HepG2 (cell line): Measurements from ENCODE around the gene TVP23A. TPM values are rescaled to one million over a fixed set of nuclear protein-coding genes. Genes with fewer than 3 reads are reported as not detected.

Experiments
- CEBPG ChIP-seq: IDR thresholded peaks from 2 replicates; pipeline ENCODE4 v1.6.1; 2016
- DPF2 ChIP-seq: sonication (generic); formaldehyde crosslinking; IDR thresholded peaks from 2 replicates; pipeline ENCODE4 v1.4.0; 2020; ENCODE audit warnings: mild to moderate bottlenecking, low read depth, missing genetic modification reagents, borderline replicate concordance
- FOXO1 ChIP-seq: sonication (generic); formaldehyde crosslinking; IDR thresholded peaks from 2 replicates; pipeline ENCODE4 v1.4.0; 2020; ENCODE audit warnings: missing genetic modification reagents
- IKZF4 ChIP-seq: sonication (generic); formaldehyde crosslinking; IDR thresholded peaks from 2 replicates; pipeline ENCODE4 v1.5.1; 2020; ENCODE audit warnings: borderline replicate concordance, mild to moderate bottlenecking, low read depth, missing genetic modification reagents; ENCODE audit errors: not compliant biosample characterization
- IRF2 ChIP-seq: IDR thresholded peaks from 2 replicates; pipeline ENCODE4 v1.6.1; 2018; ENCODE audit warnings: missing genetic modification reagents, missing compliant biosample characterization
- JUNB ChIP-seq: sonication (generic); formaldehyde crosslinking; IDR thresholded peaks from 2 replicates; pipeline ENCODE4 v1.8.0; 2022; ENCODE audit warnings: missing genetic modification reagents, mild to moderate bottlenecking, borderline replicate concordance
- KAT7 ChIP-seq: IDR thresholded peaks from 2 replicates; pipeline ENCODE4 v1.6.1; 2018; ENCODE audit warnings: borderline replicate concordance, missing compliant biosample characterization
- MAZ ChIP-seq, 2 experiments: sonication (generic) in 1 of 2; formaldehyde crosslinking in 1 of 2; IDR thresholded peaks; 2 replicates each; pipeline versions ENCODE4 v1.5.0 to v1.6.1; 2012 to 2020; ENCODE audit warnings: low read depth in 2 of 2, mild to moderate bottlenecking in 2 of 2, borderline replicate concordance in 1 of 2, improper control_type of control experiment in 1 of 2, low read length in 1 of 2, missing genetic modification reagents in 1 of 2, moderate library complexity in 1 of 2
- MIXL1 ChIP-seq: IDR thresholded peaks from 2 replicates; pipeline ENCODE4 v1.6.1; 2016
- POLR2AphosphoS5 ChIP-seq: IDR thresholded peaks from 2 replicates; pipeline ENCODE4 v1.6.1; 2012; ENCODE audit warnings: low read depth, low read length
- SALL2 ChIP-seq: sonication (generic); formaldehyde crosslinking; IDR thresholded peaks from 2 replicates; pipeline ENCODE4 v1.8.1; 2023; ENCODE audit warnings: mild to moderate bottlenecking, missing genetic modification reagents, inconsistent platforms
- SIX1 ChIP-seq: sonication (generic); formaldehyde crosslinking; IDR thresholded peaks from 2 replicates; pipeline ENCODE4 v1.4.0; 2020; ENCODE audit warnings: missing genetic modification reagents, borderline replicate concordance
- TBX2 ChIP-seq: sonication (generic); formaldehyde crosslinking; IDR thresholded peaks from 2 replicates; pipeline ENCODE4 v1.5.0; 2020; ENCODE audit warnings: missing genetic modification reagents, mild to moderate bottlenecking, borderline replicate concordance
- TCF12 ChIP-seq, 2 experiments: fragments of 450-650 bp in 1 of 2; sonication (generic) in 1 of 2; formaldehyde crosslinking in 1 of 2; IDR thresholded peaks; 2 replicates each; pipeline versions ENCODE4 v1.6.1 to v1.8.0; 2017 to 2022; ENCODE audit warnings: antibody characterized with exemption in 1 of 2, mild to moderate bottlenecking in 1 of 2, missing genetic modification reagents in 1 of 2, moderate library complexity in 1 of 2
- TEAD3 ChIP-seq: optimal IDR thresholded peaks from 2 replicates; pipeline ENCODE3; 2016; ENCODE audit warnings: borderline replicate concordance
- ZBTB8A ChIP-seq: sonication (generic); formaldehyde crosslinking; IDR thresholded peaks from 2 replicates; pipeline ENCODE4 v1.4.0; 2020; ENCODE audit warnings: mild to moderate bottlenecking, low read depth, missing genetic modification reagents, borderline replicate concordance
- ZFP62 ChIP-seq: sonication (generic); formaldehyde crosslinking; IDR thresholded peaks from 2 replicates; pipeline ENCODE4 v1.4.0; 2020; ENCODE audit warnings: missing genetic modification reagents
- ZNF20 ChIP-seq: sonication (generic); formaldehyde crosslinking; IDR thresholded peaks from 2 replicates; pipeline ENCODE4 v1.4.0; 2020; ENCODE audit warnings: mild to moderate bottlenecking, moderate library complexity, missing genetic modification reagents
- ZNF354B ChIP-seq: sonication (generic); formaldehyde crosslinking; IDR thresholded peaks from 2 replicates; pipeline ENCODE4 v1.8.0; 2022; ENCODE audit warnings: mild to moderate bottlenecking, missing genetic modification reagents
- ZNF605 ChIP-seq: sonication (generic); formaldehyde crosslinking; IDR thresholded peaks from 2 replicates; pipeline ENCODE4 v1.8.0; 2022; ENCODE audit warnings: mild to moderate bottlenecking, missing genetic modification reagents
- polyA plus RNA-seq, 8 experiments: library from polyadenylated mRNA; depleted of rRNA in 3 of 8; stranded (reverse) in 7 of 8; unstranded in 1 of 8; fragments of >200 nt; fragmentation: Illumina TruSeq in 4 of 8; extraction: Trizol in 4 of 8; gene quantifications; 2 replicates each; pipeline versions ENCODE4 v1.2.1 to v1.2.3, GENCODE V29; 2011 to 2016; ENCODE audit warnings: low read depth in 4 of 8, missing spikeins in 1 of 8, mixed read lengths in 1 of 8; ENCODE audit not compliant: insufficient read depth in 1 of 8
- total RNA-seq, 5 experiments: library from RNA; depleted of rRNA; stranded (reverse); fragments of >200 nt; fragmentation: Illumina TruSeq; extraction: Trizol; gene quantifications; 2 replicates each; pipeline ENCODE4 v1.2.3, GENCODE V29; 2016; ENCODE audit warnings: low read depth in 1 of 5
- TF ChIP-seq, protein P1 (sequence below): IDR thresholded peaks from 2 replicates; pipeline ENCODE4 v1.6.1; 2016; ENCODE audit warnings: low read depth, missing genetic modification reagents, missing compliant biosample characterization

TVP23A gene
- total and polyA plus RNA-seq, 2 of the 13 experiments (the other 11 are each of a cell fraction or from before 2014, with no cell fraction given) = not detected

DNA sequence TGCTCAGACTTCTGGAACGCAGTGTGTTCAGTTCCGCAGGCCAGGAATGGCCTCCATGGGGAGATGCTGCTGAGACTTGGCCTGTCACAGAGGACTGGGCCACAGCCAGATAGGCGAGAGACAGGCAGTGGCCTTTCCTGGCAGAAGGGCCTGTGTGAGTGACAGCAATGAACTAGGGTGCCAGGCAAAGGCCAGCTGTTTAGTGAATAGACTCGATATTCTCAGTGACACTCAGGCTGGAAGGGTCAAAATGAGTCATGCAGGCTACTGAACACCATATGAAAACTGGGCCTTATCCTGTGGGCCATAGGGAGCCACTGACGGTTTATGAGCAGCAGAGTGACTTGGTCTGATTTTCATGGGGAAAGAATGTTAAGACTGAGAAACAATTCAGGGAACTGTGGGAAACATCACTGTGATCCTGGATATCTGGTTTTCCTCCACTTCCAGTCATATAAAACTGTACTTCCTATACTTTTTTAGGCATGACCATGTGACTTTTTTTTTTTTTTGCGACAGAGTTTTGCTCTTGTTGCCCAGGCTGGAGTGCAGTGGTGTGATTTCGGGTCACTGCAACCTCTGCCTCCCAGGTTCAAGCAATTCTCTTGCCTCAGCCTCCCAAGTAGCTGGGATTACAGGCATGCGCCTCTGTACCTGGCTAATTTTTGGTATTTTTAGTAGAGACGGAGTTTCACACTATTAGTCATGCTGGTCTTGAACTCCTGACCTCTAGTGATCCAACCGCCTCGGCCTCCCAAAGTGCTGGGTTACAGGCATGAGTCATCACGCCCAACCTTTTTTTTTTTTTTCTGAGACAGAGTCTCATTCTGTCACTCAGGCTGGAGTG lies 80.1 kb downstream of the TVP23A start (continued):
- TF ChIP-seq SALL2 = 0 out of 2 replicates have a peak, but pooled peaks have one; percentile 27
- TF ChIP-seq TCF12 (IDR thresholded peaks at IDR 0.05) = no peak
- TF ChIP-seq TCF12 (CRISPR knock-in tag; IDR thresholded peaks at IDR 0.05) = 0 out of 2 replicates have a peak, but pooled peaks have one; percentile 84
- TF ChIP-seq DPF2 (CRISPR knock-in tag) = no peak
- TF ChIP-seq ZFP62 (CRISPR knock-in tag) = no peak
- TF ChIP-seq MAZ (IDR thresholded peaks at IDR 0.05; ENCODE audit: borderline replicate concordance, low read depth, low read length) = no peak
- TF ChIP-seq MAZ (CRISPR knock-in tag; IDR thresholded peaks at IDR 0.05; ENCODE audit: low read depth) = no peak
- no peak for TF ChIP-seq ZNF20 (CRISPR knock-in tag)
- 0 out of 2 replicates have a peak, but pooled peaks have one; percentile 17 for TF ChIP-seq FOXO1 (CRISPR knock-in tag)
- TF ChIP-seq POLR2AphosphoS5 = no peak
- peak; percentile 41; the same call in 1 of the 2 replicates for TF ChIP-seq KAT7
- 0 out of 2 replicates have a peak, but pooled peaks have one; percentile 17 for TF ChIP-seq IRF2 (CRISPR knock-in tag)
- TF ChIP-seq MIXL1 (CRISPR knock-in tag) = 0 out of 2 replicates have a peak, but pooled peaks have one; percentile 33
- peak; percentile 32; the same call in 1 of the 2 replicates for TF ChIP-seq ZNF605 (CRISPR knock-in tag)
- TF ChIP-seq JUNB = peak; percentile 98
- peak; percentile 92; the same call in 1 of the 2 replicates for TF ChIP-seq SIX1
- no peak for TF ChIP-seq ZBTB8A (CRISPR knock-in tag)
- TF ChIP-seq IKZF4 (CRISPR knock-in tag) = no peak
- TF ChIP-seq TEAD3 = peak; percentile 51
- TF ChIP-seq, protein P1, sequence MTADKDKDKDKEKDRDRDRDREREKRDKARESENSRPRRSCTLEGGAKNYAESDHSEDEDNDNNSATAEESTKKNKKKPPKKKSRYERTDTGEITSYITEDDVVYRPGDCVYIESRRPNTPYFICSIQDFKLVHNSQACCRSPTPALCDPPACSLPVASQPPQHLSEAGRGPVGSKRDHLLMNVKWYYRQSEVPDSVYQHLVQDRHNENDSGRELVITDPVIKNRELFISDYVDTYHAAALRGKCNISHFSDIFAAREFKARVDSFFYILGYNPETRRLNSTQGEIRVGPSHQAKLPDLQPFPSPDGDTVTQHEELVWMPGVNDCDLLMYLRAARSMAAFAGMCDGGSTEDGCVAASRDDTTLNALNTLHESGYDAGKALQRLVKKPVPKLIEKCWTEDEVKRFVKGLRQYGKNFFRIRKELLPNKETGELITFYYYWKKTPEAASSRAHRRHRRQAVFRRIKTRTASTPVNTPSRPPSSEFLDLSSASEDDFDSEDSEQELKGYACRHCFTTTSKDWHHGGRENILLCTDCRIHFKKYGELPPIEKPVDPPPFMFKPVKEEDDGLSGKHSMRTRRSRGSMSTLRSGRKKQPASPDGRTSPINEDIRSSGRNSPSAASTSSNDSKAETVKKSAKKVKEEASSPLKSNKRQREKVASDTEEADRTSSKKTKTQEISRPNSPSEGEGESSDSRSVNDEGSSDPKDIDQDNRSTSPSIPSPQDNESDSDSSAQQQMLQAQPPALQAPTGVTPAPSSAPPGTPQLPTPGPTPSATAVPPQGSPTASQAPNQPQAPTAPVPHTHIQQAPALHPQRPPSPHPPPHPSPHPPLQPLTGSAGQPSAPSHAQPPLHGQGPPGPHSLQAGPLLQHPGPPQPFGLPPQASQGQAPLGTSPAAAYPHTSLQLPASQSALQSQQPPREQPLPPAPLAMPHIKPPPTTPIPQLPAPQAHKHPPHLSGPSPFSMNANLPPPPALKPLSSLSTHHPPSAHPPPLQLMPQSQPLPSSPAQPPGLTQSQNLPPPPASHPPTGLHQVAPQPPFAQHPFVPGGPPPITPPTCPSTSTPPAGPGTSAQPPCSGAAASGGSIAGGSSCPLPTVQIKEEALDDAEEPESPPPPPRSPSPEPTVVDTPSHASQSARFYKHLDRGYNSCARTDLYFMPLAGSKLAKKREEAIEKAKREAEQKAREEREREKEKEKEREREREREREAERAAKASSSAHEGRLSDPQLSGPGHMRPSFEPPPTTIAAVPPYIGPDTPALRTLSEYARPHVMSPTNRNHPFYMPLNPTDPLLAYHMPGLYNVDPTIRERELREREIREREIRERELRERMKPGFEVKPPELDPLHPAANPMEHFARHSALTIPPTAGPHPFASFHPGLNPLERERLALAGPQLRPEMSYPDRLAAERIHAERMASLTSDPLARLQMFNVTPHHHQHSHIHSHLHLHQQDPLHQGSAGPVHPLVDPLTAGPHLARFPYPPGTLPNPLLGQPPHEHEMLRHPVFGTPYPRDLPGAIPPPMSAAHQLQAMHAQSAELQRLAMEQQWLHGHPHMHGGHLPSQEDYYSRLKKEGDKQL (CRISPR knock-in tag) = 0 out of 2 replicates have a peak, but pooled peaks have one; percentile 52
- TF ChIP-seq CEBPG (CRISPR knock-in tag) = peak; percentile 54
- 0 out of 2 replicates have a peak, but pooled peaks have one; percentile 35 for TF ChIP-seq ZNF354B
- peak; percentile 50; the same call in 1 of the 2 replicates for TF ChIP-seq TBX2 (CRISPR knock-in tag)
